GM15510 (cell line): Measurements from ENCODE around the gene PRKG1.

Experiments used
- POLR2A ChIP-seq: IDR thresholded peaks from 3 replicates; pipeline ENCODE4 v1.6.1; 2011; ENCODE audit warnings: borderline replicate concordance; ENCODE audit not compliant: insufficient read length; ENCODE audit errors: extremely low read depth

PRKG1 gene

GRCh38 chr10:51743146-51743545, 668.9 kb downstream of the PRKG1 start:
- no peak for TF ChIP-seq POLR2A

DNA sequence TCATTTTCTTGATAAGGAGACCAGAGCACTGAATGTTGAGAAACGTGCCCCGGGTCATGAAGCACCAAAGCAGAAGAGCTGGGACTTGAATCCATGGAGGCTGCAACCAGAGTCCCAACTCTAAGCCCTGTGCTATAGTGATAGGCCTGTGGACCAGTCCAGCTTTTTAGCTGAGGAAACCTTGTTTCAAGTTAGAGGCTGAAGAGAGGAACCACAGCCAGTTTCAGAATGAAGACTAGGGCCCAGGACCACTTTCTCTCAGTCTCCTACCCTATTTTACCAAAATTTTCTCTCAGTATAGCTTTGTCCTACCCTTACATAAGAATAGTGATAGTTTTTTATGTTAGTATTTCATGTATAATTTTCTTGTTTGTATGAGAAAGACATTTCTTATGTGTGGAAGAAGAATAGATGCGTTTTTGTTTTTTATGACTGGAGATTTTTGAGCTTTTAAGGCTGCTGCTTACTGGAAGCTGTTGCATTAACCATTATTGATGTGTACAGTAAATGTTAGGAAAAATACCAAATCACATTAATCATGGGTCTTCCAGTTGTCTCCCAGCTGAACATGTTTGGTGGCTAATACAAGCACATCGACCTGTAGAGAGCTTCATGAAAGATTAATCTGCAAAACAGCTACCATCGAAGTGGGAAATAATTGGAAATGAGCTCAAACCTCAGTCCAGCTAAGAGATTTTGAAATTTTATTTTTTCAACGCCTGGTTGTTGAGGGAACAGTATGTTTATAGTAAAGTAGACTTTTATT, 670.1 kb downstream of the PRKG1 start:
- no peak for TF ChIP-seq POLR2A

GRCh38 chr10:51745397-51745796, 671.1 kb downstream of the PRKG1 start:
- no peak for TF ChIP-seq POLR2A

GRCh38 chr10:51747216-51747615, 672.9 kb downstream of the PRKG1 start:
- no peak for TF ChIP-seq POLR2A

- TF ChIP-seq POLR2A: no peak
These were observed 674.7 kb downstream of the PRKG1 start for GRCh38 chr10:51748959-51749358.

DNA sequence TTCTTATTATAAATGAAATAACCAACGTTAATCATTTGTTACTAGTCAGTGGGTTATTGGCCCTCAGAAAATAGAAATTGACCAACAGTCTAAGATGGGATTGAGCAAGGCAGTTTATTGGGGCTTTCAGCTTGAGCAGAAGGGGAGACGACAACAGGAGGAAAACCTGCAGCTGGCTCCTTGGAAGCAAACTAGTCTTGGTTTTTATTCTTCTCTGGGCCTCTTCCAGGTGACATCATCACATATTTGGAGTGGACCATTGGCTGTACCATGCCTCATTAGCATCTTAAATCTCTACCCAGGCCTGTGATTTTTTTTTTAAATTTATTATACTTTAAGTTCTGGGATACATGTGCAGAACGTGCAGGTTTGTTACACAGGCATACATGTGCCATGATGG, 684.1 kb downstream of the PRKG1 start:
- TF ChIP-seq POLR2A: no peak

DNA sequence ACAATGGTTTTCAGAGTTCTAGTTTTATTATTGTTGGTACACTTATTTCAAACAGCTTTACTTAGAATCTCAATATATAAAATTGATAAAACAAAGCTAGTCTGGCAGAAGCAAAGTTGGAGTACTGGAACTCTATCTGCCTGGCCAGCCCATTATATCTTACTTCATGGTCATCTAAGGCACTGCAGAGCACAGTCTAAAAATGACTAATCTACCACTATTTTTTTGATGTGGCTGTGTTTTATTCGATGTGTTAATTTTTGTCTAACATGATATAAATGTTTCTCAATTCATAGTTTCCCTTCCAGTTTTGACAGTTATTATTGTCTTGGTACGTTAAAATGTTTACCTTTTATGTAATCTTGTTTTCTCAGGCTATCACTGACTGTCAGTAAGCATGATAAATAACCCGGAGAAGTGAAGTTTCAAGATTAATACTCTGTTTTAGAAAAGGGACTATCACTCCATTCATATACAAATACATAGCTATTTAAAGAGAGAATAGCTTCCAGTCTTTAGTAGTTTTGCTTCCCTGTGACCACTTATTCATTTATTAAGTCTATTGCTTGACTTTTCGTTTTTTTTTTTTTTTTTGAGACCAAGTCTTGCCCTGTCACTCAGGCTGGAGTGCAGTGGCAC, 685.7 kb downstream of the PRKG1 start:
- TF ChIP-seq POLR2A: no peak

DNA sequence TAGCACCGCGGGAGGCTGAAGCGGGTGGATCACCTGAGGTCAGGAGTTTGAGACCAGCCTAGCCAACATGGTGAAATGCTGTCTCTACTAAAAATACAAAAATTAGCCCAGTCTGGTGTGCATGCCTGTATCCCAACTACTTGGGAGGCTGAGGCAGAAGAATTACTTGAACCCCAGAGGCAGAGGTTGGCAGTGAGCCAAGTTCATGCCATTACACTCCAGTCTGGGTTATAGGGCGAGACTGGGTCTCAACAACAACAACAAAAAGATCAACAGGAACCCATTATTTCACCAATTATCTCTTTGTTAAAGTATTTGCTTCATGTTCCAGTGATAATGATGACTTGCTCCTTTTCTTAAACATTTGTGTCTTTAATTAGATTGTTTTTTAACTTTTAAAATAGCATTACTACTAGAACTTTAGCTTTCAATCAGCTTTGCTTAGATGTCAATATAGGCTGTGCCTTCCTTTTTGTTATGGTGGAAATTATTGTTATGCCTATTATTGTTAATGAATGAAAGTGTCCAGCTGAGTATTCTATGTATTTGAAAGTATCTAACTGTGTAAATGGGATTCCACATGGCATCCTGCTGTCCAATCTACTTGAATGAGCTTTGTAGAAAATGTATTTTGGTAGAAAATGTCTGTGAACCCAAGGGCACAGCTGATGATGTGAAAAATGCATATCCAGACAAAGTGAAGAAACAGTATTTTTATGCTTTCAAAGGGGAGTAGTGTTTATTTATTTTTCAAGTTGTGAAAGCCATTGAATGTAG, 686.8 kb downstream of the PRKG1 start:
- TF ChIP-seq POLR2A: no peak

- no peak for TF ChIP-seq POLR2A
These were observed 689.5 kb downstream of the PRKG1 start for GRCh38 chr10:51763746-51764145.

GRCh38 chr10:51765284-51765971, 691.1 kb downstream of the PRKG1 start:
- TF ChIP-seq POLR2A: no peak

DNA sequence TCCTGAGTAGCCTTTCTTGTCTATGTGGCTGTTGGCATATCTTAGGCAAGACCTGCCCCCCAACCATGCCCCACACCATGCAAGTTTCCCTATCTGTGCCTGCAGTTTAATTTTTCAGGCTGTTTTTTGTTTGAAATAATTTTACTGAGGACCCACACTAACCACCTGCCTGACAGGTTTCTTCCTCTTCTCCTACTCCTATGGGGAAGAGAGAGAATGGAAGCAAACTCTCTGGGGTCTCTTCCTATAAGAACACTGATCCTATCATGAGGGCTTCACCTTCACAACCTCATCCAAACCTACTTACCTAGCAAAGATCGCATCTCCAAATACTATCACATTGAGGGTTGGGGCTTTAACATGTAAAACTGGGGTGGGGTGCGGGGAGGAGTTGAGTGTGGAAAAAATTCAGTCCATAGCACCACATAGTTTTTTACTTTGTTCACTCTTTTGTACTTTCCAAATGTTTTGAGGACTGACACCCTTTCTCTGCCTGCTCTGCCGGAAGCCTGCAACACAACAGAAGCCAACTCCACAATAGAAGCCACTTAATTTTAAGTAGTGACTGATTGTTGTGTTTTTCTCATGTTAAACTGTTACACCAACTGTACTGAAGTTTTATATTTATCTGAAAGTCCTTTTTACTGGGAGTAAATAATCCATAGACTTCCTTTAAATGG, 692.3 kb downstream of the PRKG1 start:
- TF ChIP-seq POLR2A: no peak

GRCh38 chr10:51767103-51767763, 692.9 kb downstream of the PRKG1 start:
- no peak for TF ChIP-seq POLR2A

- TF ChIP-seq POLR2A: no peak
These were observed 694.7 kb downstream of the PRKG1 start for GRCh38 chr10:51768886-51769465.
